Activated CD4-positive, alpha-beta T cell treated with anti-CD3 and anti-CD28 coated beads for 36 hours (primary cell): Measurements from ENCODE around the gene RABGAP1L. TPM values are rescaled to one million over a fixed set of nuclear protein-coding genes. Genes with fewer than 3 reads are reported as not detected.
"Not testable (repeated sequence)": the region's sequence is repeated elsewhere in the genome, so short reads cannot be mapped to it uniquely, and the experiment has no call there.

Experiments
- ATAC-seq: fragments of 200-7000 bp; cut with Tn5 transposase; one replicate; pipeline ENCODE4 v1.10.0; 2021; ENCODE audit warnings: mild to moderate bottlenecking, moderate library complexity
- CTCF ChIA-PET: fragments of 350-600 bp; sonication (Branson Sonifier 250); formaldehyde crosslinking; loops from one replicate; lab custom pipeline; 2021; ENCODE audit warnings: antibody characterized with exemption; lab: Charles Lee
- POLR2A ChIA-PET: fragments of 350-600 bp; sonication (Branson Sonifier 250); formaldehyde crosslinking; loops from one replicate; lab custom pipeline; 2021; ENCODE audit warnings: antibody characterized with exemption, inconsistent platforms; lab: Charles Lee
- DNase-seq: peaks from one replicate; pipeline ENCODE4 v3.0.0-alpha.2; 2020
- H3K27ac Mint-ChIP-seq: one replicate; pipeline ENCODE4 v1.8.0; 2021; ENCODE audit warnings: mixed read lengths
- H3K27me3 Mint-ChIP-seq: one replicate; pipeline ENCODE4 v1.8.0; 2021; ENCODE audit warnings: mixed read lengths
- H3K36me3 Mint-ChIP-seq: one replicate; pipeline ENCODE4 v1.8.0; 2021; ENCODE audit warnings: low read depth, mixed read lengths
- H3K4me1 Mint-ChIP-seq: one replicate; pipeline ENCODE4 v1.8.0; 2021; ENCODE audit warnings: mixed read lengths
- H3K4me3 Mint-ChIP-seq: one replicate; pipeline ENCODE4 v1.8.0; 2021; ENCODE audit warnings: mild to moderate bottlenecking, moderate library complexity, mixed read lengths
- H3K9me3 Mint-ChIP-seq: one replicate; pipeline ENCODE4 v1.8.0; 2021; ENCODE audit warnings: low read depth, mixed read lengths
- intact Hi-C, 2 experiments: fragments of 100-400 bp; cut with DNase I in 1 of 2; cut with micrococcal nuclease in 1 of 2; formaldehyde crosslinking; loops; one replicate each; pipeline versions ENCODE4 v1.14.2 to v1.15.1; 2022 to 2024; cut with DNase I, micrococcal nuclease
- total RNA-seq, 2 experiments: library from RNA; stranded (reverse); gene quantifications; one replicate each; pipeline ENCODE4 v1.2.3, GENCODE V29; 2021

The RABGAP1L gene
- total RNA-seq, 2 experiments from 2014 or later, result 22.6 to 29.9 TPM

DNA sequence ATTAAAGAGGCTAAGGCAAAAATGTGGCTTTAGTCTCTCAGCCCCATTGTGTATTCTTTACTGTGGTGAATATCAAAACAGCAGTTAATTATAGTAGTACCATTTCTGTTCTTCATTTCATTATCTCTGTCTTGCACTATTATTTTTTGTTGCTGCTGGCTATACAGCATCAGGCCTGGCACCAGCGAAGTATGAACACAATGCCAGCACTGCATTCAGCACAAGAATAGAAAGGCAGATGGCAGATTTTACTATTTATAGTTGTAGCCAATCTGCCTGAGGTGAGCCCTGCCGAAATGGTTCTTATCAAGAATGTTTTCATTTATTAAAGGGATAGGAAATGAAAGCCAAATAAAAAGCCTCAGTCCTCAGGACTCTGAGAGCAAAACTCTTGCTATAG lies 360.5 kb downstream of the RABGAP1L start:
- no peaks in the 10 kb centered on the region for H3K4me1 Mint-ChIP-seq
- CTCF ChIA-PET, result no interaction called here
- no peak overlapping the region for H3K4me3 Mint-ChIP-seq
- H3K27ac Mint-ChIP-seq, result no peak overlapping the region
- H3K27me3 Mint-ChIP-seq, result no peaks in the 10 kb centered on the region
- POLR2A ChIA-PET, result no interaction called here
- peaks cover 8% of the 10 kb centered on the region for H3K36me3 Mint-ChIP-seq
- H3K9me3 Mint-ChIP-seq, result peaks cover 7% of the 10 kb centered on the region
- ATAC-seq (no peak), DNase-seq (no peak)
- intact Hi-C loops, result no loop called here

DNA sequence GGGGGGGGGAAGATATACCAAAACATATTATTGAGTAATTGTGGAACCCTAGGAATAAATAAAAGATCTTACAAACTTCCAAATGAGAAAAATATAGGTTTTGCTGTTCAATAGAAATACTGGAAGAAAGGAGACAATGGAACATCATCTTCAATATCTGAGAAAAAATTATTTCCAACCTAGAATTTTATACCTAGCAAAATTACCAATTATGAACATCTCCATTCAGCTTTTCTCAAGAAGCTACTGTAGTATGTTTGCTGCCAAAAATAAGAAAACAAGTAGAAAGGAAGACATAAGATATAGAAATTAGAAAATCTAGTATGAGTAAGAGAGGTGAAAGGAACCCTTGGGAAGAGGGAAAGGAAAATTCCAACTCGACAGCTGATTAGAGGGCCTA lies 372.4 kb downstream of the RABGAP1L start:
- POLR2A ChIA-PET, result no interaction called here
- peaks cover 31% of the 10 kb centered on the region for H3K9me3 Mint-ChIP-seq
- H3K4me1 Mint-ChIP-seq, result peaks cover 13% of the 10 kb centered on the region
- CTCF ChIA-PET, result no interaction called here
- ATAC-seq (no peak), DNase-seq (no peak)
- intact Hi-C loops, result no loop called here
- H3K4me3 Mint-ChIP-seq, result no peak overlapping the region
- H3K36me3 Mint-ChIP-seq, result peaks cover 28% of the 10 kb centered on the region
- H3K27ac Mint-ChIP-seq, result no peak overlapping the region
- H3K27me3 Mint-ChIP-seq, result no peaks in the 10 kb centered on the region

DNA sequence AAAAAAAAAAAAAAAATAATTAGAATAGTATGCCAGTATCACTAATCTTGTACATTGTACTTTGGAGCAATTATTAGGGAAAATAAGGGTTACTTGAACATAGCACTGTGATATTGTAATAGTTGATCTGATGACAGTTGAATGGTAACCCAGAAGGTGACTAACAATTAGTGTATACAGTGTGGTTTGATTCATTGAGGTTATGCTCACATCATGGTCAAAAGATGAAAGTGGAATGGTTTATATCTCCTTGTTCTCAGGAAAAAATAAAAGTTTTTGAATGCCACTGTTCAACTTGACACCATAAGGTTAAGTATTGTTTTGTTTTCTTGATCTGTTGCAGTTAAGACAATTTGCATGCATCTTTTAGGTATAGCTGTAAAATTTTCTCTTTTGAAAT lies 375.5 kb downstream of the RABGAP1L start:
- Mint-ChIP-seq H3K9me3 (peaks cover 36% of the 10 kb centered on the region), H3K4me1 (no peaks in the 10 kb centered on the region), H3K4me3 (no peak overlapping the region), H3K36me3 (peaks cover 21% of the 10 kb centered on the region), H3K27me3 (no peaks in the 10 kb centered on the region), H3K27ac (no peak overlapping the region)
- ATAC-seq (no peak), DNase-seq (no peak)
- ChIA-PET CTCF (no interaction called here), POLR2A (no interaction called here)
- intact Hi-C loops, result no loop called here

GRCh38 chr1:174535207-174535606 lies 375.9 kb downstream of the RABGAP1L start:
- no peak overlapping the region for H3K4me3 Mint-ChIP-seq
- intact Hi-C loops, result no loop called here
- ChIA-PET CTCF (no interaction called here), POLR2A (no interaction called here)
- H3K9me3 Mint-ChIP-seq, result peaks cover 37% of the 10 kb centered on the region
- no peaks in the 10 kb centered on the region for H3K4me1 Mint-ChIP-seq
- H3K27ac Mint-ChIP-seq, result no peak overlapping the region
- ATAC-seq (no peak), DNase-seq (no peak)
- no peaks in the 10 kb centered on the region for H3K27me3 Mint-ChIP-seq
- peaks cover 21% of the 10 kb centered on the region for H3K36me3 Mint-ChIP-seq

- H3K4me3 Mint-ChIP-seq, result not testable (repeated sequence)
These were observed 384.1 kb downstream of the RABGAP1L start for GRCh38 chr1:174543421-174543820.

DNA sequence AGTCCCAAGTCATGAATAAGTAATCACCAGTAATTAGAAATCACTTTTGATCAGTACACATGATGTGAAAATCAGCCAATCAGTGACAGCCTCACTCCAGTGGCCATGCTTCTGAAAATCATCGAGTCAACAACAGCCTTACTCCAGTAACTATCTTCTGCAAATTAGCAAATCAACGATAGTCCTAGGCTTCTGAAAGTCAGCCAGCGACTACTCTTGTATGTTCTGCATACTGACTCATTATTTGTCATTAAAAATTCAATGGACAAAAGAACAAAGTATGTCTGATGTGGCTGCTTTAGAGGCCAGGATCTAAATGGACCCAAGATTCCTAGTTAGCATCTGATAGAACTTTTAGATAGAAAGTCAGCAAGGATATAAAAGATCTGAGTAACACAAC lies 391.0 kb downstream of the RABGAP1L start:
- no peak for ATAC-seq
- H3K27me3 Mint-ChIP-seq, result no peaks in the 10 kb centered on the region
- H3K36me3 Mint-ChIP-seq, result peaks cover 11% of the 10 kb centered on the region
- peaks cover 2% of the 10 kb centered on the region for H3K9me3 Mint-ChIP-seq
- intact Hi-C loops, result no loop called here
- H3K4me3 Mint-ChIP-seq, result no peak overlapping the region
- no peaks in the 10 kb centered on the region for H3K4me1 Mint-ChIP-seq
- ChIA-PET CTCF (no interaction called here), POLR2A (interaction anchor here (0.5 kb wide), 1 partner anchor 197 kb away, joined by 3 read pairs; no protein-coding TSS in a partner anchor)
- no peak for DNase-seq
- H3K27ac Mint-ChIP-seq, result no peak overlapping the region

More at GRCh38 chr1:174543421-174543820, 384.1 kb downstream of the RABGAP1L start:
- intact Hi-C loops, DNase-seq, H3K27ac Mint-ChIP-seq, CTCF ChIA-PET, H3K4me1 Mint-ChIP-seq, H3K27me3 Mint-ChIP-seq, POLR2A ChIA-PET, ATAC-seq: not testable (repeated sequence)
- Mint-ChIP-seq H3K9me3 (peaks cover 24% of the 10 kb centered on the region), H3K36me3 (peaks cover 36% of the 10 kb centered on the region)

DNA sequence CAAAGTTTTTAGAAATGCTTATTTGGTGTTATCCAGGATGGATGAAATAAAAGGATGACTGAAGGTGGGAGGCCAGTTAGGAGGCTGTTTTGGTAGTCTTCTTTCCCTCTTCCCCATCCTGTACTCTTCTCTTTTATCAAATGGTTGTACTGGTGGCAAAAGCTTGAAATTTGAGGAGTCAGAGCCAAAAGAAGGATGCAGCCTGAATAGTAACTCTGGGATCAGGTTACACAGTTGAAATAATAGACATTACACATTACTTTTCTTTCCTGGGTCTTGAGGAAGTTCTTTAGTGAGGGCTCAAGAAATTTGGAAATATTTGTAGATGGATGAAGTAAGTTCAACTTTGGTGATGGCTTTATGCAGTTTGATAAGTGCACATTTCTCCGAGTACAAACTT lies 397.1 kb downstream of the RABGAP1L start:
- Mint-ChIP-seq H3K27ac (no peak overlapping the region), H3K27me3 (no peaks in the 10 kb centered on the region), H3K4me3 (no peak overlapping the region), H3K36me3 (peaks cover 23% of the 10 kb centered on the region), H3K9me3 (peaks cover 9% of the 10 kb centered on the region), H3K4me1 (no peaks in the 10 kb centered on the region)
- POLR2A ChIA-PET, result no interaction called here
- DNase-seq, result no peak
- ATAC-seq, result no peak
- CTCF ChIA-PET, result no interaction called here
- intact Hi-C loops, result no loop called here

DNA sequence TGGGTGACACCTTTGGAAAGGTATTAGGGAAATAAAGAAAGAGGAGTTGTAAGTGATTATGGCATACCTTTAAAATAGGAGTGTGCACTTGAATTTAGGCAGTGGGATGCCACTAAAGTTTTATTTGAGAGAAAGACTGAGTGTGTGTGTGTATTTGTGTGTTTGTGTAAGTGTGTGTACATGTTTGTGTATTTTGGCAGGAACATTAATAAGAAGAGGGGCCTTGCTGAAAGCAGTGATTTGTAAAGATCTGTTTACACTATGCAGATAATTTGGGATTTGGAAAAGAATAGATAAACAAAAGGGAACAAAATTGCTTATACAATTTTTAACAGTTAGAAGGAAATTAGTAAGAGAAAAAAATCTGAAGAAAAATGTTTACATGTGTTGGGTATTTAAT lies 409.2 kb downstream of the RABGAP1L start:
- ATAC-seq (no peak), DNase-seq (no peak)
- POLR2A ChIA-PET, result no interaction called here
- Mint-ChIP-seq H3K27ac (no peak overlapping the region), H3K36me3 (peaks cover 10% of the 10 kb centered on the region), H3K27me3 (no peaks in the 10 kb centered on the region), H3K9me3 (peaks cover 6% of the 10 kb centered on the region), H3K4me3 (no peak overlapping the region), H3K4me1 (no peaks in the 10 kb centered on the region)
- CTCF ChIA-PET, result no interaction called here
- intact Hi-C loops, result no loop called here

DNA sequence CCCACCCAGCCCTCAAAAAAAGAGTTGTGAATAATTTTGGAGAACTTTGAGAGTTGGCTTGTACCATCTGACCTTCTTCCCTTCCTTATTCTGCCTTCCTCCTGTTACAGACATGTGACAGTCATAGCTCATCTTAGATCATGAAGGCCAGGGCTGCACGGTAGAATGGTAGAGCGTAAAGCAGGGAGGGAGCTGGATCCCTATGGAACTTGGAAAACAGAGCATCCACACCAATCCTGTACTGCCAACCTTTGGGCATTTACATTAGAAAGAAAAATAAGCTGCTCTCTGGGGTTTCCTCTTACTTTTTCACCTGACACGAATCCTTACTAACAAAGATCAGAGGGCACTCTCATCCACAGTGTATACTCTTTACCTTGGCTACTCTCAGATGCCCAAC lies 409.9 kb downstream of the RABGAP1L start:
- ChIA-PET CTCF (no interaction called here), POLR2A (no interaction called here)
- no peak for DNase-seq
- Mint-ChIP-seq H3K9me3 (peaks cover 8% of the 10 kb centered on the region), H3K36me3 (peaks cover 10% of the 10 kb centered on the region), H3K27ac (no peak overlapping the region), H3K4me3 (no peak overlapping the region), H3K27me3 (no peaks in the 10 kb centered on the region), H3K4me1 (no peaks in the 10 kb centered on the region)
- intact Hi-C loops, result no loop called here
- ATAC-seq, result no peak

DNA sequence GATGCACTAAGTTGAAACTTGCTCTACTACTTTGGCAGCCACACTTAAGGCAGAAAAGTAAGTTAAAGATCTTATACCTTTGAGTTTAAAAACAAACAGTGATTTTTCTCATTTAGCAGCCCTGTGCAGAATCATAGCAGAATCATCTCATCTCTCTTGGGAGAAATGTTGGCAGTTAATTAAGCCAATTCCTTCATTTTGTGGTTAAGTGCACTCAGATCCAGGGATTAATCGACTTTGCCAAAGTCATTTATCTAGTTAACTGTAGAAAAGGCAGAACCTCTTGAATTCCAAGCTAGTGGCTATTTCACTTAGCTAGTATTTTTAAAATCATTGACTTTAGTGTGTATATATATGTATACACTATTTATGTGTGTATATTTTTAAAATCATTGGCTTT lies 413.5 kb downstream of the RABGAP1L start:
- Mint-ChIP-seq H3K9me3 (peaks cover 19% of the 10 kb centered on the region), H3K4me1 (no peaks in the 10 kb centered on the region), H3K4me3 (no peak overlapping the region), H3K36me3 (peaks cover 22% of the 10 kb centered on the region), H3K27me3 (no peaks in the 10 kb centered on the region), H3K27ac (no peak overlapping the region)
- ATAC-seq (no peak), DNase-seq (no peak)
- POLR2A ChIA-PET, result no interaction called here
- intact Hi-C loops, result no loop called here
- CTCF ChIA-PET, result no interaction called here

- POLR2A ChIA-PET, ATAC-seq, H3K27me3 Mint-ChIP-seq, CTCF ChIA-PET, H3K27ac Mint-ChIP-seq, H3K4me1 Mint-ChIP-seq, H3K4me3 Mint-ChIP-seq, intact Hi-C loops, DNase-seq: not testable (repeated sequence)
- Mint-ChIP-seq H3K36me3 (peaks cover 20% of the 10 kb centered on the region), H3K9me3 (peaks cover 21% of the 10 kb centered on the region)
These were observed 416.8 kb downstream of the RABGAP1L start for GRCh38 chr1:174576120-174576519.

- ChIA-PET POLR2A (no interaction called here), CTCF (interaction anchor here (1.4 kb wide), 1 partner anchor 13 kb away, joined by 4 read pairs; no protein-coding TSS in a partner anchor)
- H3K36me3 Mint-ChIP-seq, result peaks cover 16% of the 10 kb centered on the region
- H3K9me3 Mint-ChIP-seq, result peaks cover 20% of the 10 kb centered on the region
- H3K27ac Mint-ChIP-seq, result no peak overlapping the region
- H3K4me1 Mint-ChIP-seq, result no peaks in the 10 kb centered on the region
- H3K27me3 Mint-ChIP-seq, result no peaks in the 10 kb centered on the region
- ATAC-seq (no peak), DNase-seq (no peak)
- intact Hi-C loops, result no loop called here
- no peak overlapping the region for H3K4me3 Mint-ChIP-seq
These were observed 418.4 kb downstream of the RABGAP1L start for GRCh38 chr1:174577681-174578080.

DNA sequence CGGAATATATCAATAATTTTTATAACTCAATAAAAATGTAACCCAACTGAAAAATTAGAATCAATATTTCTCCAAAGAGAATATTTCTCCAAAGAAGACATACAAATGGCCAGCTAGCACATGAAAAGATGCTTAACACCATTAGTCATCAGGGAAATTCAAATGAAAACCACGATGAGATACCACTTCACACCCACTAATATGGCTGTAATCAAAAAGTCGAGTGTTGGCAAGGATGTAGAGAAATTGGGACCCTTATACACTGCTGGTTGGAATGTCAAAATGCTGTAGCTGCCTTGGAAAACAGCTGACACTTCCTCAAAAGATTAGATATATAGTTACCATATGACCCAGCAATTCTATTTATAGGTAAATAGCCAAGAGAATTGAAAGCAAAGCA lies 421.5 kb downstream of the RABGAP1L start:
- Mint-ChIP-seq H3K27ac (no peak overlapping the region), H3K9me3 (peaks cover 12% of the 10 kb centered on the region), H3K36me3 (peaks cover 5% of the 10 kb centered on the region), H3K4me3 (no peak overlapping the region), H3K4me1 (no peaks in the 10 kb centered on the region), H3K27me3 (no peaks in the 10 kb centered on the region)
- ChIA-PET CTCF (no interaction called here), POLR2A (no interaction called here)
- intact Hi-C loops, result no loop called here
- ATAC-seq, result no peak
- DNase-seq, result no peak
